ENCODE data around the gene PTPRK.

DNA sequence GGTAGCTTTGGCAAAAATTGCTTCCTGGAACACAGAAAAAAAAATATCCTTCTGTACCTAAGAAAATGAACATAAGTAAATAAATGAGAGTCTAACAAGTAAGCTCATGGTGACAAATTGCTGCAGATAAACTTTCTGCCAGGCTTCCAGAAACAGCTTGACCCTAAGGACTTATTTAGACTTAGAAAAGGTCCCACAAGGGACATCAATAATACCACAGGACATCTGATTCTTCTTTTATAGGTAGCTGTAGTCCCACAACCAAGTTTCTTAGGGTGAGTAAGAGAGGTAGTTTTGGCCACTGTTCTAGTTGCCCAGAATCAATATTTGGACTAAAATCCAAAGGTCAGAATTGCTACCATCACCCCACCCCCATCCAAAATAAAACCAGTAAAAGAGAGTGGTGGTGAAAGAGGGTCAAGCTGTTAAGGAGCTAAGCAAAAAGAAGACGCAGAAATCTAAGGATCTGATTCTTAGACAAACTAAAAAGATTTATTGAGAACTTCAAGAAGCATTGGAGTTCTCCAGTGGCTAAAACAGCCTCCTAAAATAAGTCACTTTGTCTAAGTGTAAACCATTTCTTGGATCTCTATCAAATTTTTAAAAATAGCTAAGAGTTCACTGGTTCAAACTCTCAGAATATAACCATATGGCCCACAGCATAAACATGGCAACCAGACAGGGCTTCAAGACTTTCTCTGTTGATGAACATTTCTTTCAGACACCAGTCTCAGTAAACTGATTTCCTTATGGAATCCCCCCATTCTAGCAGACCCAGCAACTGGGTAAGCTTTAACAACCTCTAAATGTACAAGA is 180.6 kb downstream of the PTPRK start:
- TF ChIP-seq, protein P1, sequence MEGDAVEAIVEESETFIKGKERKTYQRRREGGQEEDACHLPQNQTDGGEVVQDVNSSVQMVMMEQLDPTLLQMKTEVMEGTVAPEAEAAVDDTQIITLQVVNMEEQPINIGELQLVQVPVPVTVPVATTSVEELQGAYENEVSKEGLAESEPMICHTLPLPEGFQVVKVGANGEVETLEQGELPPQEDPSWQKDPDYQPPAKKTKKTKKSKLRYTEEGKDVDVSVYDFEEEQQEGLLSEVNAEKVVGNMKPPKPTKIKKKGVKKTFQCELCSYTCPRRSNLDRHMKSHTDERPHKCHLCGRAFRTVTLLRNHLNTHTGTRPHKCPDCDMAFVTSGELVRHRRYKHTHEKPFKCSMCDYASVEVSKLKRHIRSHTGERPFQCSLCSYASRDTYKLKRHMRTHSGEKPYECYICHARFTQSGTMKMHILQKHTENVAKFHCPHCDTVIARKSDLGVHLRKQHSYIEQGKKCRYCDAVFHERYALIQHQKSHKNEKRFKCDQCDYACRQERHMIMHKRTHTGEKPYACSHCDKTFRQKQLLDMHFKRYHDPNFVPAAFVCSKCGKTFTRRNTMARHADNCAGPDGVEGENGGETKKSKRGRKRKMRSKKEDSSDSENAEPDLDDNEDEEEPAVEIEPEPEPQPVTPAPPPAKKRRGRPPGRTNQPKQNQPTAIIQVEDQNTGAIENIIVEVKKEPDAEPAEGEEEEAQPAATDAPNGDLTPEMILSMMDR (IDR thresholded peaks at IDR 0.05) = no peak
- TF ChIP-seq EZH2 (IDR thresholded peaks at IDR 0.05; ENCODE audit: borderline replicate concordance, insufficient read depth, low read depth, low read length, poor library complexity, severe bottlenecking) = no peak
